HG03135 (cell line): ENCODE data around the gene SEMA3A.
"Not testable (repeated sequence)": the region's sequence is repeated elsewhere in the genome, so short reads cannot be mapped to it uniquely, and the experiment has no call there.

Experiments used
- ATAC-seq: cut with Tn5 transposase; IDR thresholded peaks from one replicate; pipeline ENCODE4 v1.9.1; 2021; ENCODE audit warnings: mild to moderate bottlenecking, moderate library complexity; ENCODE audit not compliant: unreplicated experiment

SEMA3A gene

GRCh38 chr7:84157171-84157570, 37.4 kb downstream of the SEMA3A start:
- no peak for ATAC-seq

GRCh38 chr7:84154991-84155781, 39.4 kb downstream of the SEMA3A start:
- ATAC-seq = no peak

- ATAC-seq = no peak
Observed at GRCh38 chr7:84152995-84153394, 41.6 kb downstream of the SEMA3A start.

DNA sequence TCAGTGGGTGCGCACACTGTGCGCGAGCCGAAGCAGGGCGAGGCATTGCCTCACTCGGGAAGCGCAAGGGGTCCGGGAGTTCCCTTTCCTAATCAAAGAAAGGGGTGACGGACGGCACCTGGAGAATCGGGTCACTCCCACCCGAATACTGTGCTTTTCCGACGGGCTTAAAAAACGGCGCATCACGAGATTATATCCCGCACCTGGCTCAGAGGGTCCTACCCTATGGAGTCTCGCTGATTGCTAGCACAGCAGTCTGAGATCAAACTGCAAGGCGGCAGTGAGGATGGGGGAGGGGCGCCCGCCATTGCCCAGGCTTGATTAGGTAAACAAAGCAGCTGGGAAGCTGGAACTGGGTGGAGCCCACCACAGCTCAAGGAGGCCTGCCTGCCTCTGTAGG, 44.2 kb downstream of the SEMA3A start:
- ATAC-seq = not testable (repeated sequence)

DNA sequence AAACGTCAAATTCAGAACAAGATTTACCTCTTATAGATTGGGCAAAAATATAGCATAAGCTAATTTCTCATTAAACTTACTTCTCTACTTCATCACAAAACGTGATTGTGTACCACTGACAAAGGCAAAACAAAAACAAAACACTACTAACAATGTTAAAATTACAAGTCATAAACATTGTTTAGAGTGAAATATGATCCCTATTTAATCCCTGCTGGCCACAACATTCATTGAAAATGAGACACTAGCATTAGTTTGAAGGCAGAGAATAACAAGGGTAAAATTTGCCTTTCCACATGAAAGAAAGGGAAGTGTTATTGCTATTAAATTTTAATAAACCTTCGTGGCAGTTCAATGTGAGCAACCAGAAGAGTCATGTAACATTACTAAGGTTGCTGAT, 45.0 kb downstream of the SEMA3A start:
- no peak for ATAC-seq

DNA sequence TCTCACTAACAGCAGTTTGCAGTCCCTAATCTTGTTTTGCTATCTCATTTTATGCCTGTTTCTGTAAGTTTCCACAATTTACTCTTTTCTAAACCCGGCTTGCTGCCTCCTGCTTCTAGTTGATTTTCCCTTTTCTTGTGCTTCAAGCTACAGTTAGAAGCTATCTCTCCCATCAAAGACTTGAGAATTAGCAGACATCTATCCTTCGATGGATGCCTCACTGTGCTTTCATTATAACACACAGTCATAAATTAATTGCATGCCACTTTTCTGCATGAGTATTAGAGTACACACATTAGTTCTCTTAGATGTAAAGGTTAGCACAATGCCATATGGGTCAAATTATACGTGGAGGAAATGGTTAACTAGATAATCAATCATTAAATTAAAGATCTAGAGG, 48.7 kb downstream of the SEMA3A start:
- no peak for ATAC-seq

DNA sequence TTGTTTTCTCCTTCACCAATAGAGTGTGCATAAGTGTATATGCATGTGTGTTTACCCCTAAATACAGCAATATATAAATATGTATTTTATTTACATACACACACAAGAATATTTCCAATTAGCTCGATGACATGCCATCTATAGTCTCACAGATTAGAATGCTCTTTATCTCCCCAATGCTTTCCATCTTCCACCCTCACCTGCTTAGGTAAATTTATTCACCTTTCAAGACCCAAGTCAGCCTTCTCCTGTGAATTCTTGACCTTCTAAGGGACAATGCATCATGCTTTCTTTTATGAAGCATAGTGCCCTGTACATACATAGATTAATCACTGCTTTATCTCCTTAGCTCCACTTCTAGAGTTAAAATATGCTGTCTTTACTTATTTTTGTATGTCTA, 49.7 kb downstream of the SEMA3A start:
- ATAC-seq = no peak

GRCh38 chr7:84144480-84144879, 50.1 kb downstream of the SEMA3A start:
- no peak for ATAC-seq

DNA sequence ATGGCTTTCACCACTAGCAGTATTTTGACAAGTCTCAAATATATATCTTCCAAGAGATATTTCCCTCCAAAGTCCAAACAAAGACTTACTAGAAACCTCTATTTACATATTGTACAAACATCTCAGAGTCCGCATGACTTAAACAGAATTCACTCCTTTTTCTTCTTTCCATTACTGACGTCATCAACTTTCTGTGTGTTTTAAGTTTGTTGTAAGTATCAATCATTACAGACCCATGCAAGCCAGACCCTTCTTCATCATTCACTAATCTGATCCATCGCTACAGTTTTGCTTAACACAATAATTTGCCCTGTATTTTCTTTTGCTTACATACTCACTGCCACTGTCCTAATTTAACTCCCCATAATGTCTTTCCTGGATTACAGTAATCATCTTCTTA, 51.9 kb downstream of the SEMA3A start:
- no peak for ATAC-seq

DNA sequence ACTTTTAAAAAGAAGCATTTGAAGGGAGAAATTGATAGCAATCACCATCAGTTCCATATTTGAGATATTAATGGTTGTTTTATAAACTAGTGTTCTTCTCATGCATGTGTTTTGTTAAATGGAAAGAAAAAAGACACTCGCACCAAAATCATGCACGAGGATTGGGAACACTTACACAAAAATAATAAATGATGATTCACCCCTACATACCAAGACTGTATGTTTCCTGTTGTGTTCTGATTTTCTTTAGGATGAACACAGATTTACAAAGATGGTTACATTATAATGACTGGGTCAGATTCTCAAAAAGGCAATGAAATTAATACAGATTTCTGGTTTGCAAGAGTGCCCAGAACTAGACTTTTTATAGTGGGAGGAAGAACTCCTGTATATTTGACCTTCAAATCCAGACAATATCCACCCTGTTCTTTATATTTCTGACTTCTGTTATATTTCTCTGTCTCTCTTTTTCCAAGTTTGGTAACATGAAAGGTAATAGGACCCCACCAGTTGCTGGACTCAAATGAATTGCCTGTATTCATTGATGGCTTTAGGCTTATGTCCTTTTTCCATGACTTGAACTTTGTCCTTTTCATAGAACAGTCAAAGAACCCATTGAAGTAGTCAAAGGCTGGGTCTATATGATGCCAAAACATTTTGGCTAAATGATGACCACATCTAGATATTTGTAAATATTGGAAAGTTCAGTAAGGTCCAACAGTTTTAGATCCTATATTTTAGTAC, 54.4 kb downstream of the SEMA3A start:
- no peak for ATAC-seq

DNA sequence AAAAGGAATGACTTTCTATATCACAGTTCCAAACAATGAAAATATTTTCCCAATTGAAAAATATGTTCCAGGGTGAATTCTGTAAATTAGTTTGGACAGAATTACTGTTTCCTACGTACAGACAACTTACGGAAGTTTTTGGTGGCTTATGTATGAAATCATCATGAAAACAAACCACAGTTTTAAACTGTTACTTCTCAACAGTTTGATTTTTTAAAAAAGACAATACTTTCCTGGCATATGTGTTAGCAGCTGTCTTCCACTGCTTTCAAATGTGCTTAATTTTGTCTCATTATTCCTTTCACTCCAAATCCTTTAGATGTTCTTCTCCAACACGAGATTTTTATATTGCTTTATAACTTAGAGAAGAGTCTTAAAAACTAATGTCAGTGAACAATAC, 56.2 kb downstream of the SEMA3A start:
- no peak for ATAC-seq

DNA sequence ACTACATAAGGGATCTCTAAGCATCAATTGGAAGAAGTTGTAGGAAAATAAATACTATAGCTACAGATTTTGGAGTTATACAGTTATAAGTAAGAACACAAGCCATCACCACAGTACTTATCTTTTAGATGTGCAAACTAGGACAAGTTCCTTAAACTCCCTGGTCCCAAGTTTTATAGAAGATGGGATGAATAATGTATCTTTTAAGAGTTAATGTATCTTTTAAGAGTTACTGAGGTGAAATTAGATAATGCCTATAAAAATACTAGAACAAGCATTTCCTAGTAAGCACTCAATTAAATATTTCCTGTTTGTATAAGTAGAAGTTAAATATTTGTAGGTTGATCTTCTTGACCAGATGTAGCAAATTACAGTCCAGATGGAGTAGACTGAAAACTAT, 56.8 kb downstream of the SEMA3A start:
- ATAC-seq = no peak

DNA sequence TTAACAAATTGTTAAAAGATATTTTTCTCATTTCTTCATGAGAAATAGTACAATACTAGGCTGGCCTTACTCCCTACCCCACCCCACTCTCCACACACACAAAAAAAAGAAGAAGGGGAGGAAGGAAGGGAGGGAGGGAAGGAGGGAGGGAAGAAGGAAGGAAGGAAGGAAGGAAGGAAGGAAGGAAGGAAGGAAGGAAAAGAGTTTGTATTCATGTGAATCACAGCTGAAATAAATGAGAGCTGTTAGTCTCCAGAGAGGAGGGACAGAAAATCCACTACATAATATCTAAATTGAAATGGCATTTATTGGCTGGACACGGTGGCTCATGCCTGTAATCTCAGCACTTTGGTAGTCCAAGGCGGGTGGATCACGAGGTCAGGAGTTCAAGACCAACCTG, 57.8 kb downstream of the SEMA3A start:
- no peak for ATAC-seq

GRCh38 chr7:84136336-84136735, 58.3 kb downstream of the SEMA3A start:
- no peak for ATAC-seq

GRCh38 chr7:84134169-84134568, 60.4 kb downstream of the SEMA3A start:
- ATAC-seq = no peak

DNA sequence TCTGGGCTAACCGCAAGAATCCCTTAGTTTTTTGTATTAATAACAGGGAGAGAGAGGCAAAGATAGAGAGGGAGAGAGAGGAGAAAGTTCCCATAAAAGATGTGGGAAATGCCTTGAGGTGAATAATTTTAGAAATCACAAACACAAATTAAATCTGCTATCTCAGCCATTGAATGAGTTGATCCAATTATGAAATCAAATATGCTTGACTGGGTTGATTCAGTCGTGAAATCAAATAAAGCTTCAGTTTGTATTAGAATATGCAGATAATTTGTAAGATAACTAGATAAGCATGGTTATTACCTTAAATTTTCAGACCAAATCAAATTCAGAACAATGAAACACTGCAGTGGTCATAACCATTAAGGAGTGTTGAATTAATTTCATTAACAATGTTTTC, 68.9 kb downstream of the SEMA3A start:
- ATAC-seq = no peak

- ATAC-seq = no peak
Observed at GRCh38 chr7:84123965-84124547, 70.5 kb downstream of the SEMA3A start.

DNA sequence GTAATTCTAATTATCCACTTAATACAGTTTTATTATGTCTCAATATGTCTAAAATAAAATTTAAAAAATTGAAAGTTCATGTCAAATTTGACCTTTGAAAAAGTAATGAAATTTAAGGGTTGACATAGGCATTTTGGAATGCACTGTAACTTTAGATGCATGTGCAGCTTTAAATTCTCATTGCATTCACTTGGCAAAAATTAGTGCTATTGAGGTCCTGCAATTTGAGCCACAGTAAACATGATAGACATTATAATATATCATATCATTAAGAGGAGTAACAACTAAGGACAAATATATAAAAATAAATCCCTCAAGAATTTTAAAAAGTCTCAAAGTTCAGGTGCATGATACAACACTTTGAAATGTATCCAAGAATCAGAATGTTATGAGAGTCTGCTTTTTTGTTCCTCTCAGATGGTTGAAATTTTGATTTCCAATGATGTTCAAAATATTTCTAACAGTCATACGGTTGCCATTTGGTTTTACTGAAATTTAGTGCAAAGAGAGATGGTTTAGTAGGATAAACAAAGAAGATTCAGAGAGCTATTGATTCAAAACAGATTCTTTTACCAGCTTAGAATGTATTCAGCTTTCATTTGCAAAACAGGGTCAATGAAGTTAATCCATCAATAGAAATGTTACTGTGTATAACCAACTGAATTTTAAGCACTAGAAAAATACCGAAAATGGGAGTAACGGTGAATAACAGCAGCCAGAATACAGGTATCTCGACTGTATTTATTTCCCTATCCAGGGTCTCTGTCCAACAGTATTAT, 71.8 kb downstream of the SEMA3A start:
- ATAC-seq = no peak

DNA sequence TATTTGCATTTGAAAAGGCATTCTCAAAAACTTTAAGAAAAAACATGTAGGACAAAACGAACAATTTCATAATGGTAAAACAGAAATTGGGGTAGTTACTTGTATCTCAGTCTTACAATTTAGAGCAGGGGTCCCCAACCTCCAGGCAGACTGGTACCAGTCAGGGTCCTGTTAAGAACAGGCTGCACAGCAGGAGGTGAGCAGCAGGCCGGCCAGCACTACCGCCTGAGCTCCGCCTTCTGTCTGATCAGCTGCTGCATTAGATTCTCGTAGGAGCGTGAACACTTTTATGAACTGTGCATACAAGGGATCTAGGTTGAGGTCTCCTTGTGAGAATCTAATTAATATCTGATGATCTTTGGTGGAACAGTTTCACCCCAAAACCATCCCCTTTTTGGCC, 77.3 kb downstream of the SEMA3A start:
- no peak for ATAC-seq

DNA sequence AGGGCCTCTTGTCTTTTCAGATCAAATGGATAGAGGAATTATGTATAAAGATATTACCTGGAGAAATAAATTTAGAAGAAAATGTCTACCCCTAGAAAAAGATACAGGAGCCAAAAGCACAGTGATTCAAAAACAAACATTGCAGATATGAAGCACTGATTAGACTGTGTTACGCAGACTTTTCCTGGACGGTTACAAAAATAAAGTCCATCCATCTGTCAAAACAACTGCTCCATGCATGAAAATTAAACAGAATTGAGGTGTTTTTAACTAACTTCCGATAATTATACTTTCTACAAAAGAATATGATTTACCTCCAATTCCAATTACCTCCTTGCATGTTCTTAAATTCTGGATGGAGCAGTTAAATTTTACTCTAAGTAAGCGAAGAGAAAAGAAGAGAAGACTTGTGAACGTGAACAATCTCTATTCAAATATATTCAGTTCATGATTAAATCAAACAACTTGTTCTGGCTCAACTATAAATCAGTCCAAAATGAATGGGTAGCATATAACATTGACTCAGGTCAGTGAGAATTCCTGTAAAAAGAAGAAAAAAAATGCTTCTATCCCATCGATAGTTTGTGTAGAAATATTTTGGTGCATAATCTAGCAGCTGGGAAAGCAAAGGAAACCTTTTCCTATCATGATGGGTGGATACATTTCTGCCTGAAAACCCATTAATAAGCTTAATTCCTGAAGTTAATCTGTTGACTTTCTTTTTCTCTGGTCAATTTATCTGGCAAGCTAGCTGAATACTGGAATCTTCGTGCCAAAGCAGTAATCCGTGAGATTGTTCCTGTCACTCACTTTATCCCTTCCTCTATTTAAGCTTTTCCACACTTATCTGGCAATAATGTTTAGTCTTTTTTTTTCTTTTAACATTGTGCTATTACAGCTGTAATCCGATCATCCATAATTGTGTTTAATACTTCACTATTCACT, 80.4 kb downstream of the SEMA3A start:
- no peak for ATAC-seq
